ENCODE data around the gene ABHD12. TPM values are rescaled to one million over a fixed set of nuclear protein-coding genes. Genes with fewer than 3 reads are reported as not detected.
"Not testable (repeated sequence)": the region's sequence is repeated elsewhere in the genome, so short reads cannot be mapped to it uniquely, and the experiment has no call there.

The ABHD12 gene
- total RNA-seq, 1 donor from 2014 or later, result 22.6 TPM

GRCh38 chr20:25321991-25322390 lies 68.6 kb downstream of the ABHD12 start:
- DNase-seq, result no peak

GRCh38 chr20:25321262-25321831 lies 69.3 kb downstream of the ABHD12 start:
- DNase-seq, result no peak

- DNase-seq, result no peak
Measured at GRCh38 chr20:25320035-25320800, 70.4 kb downstream of the ABHD12 start.

GRCh38 chr20:25319241-25320034 lies 71.2 kb downstream of the ABHD12 start:
- DNase-seq, result no peak

- DNase-seq, result no peak
Measured at GRCh38 chr20:25318471-25319240, 72.0 kb downstream of the ABHD12 start.

GRCh38 chr20:25317351-25318075 lies 73.1 kb downstream of the ABHD12 start:
- no peak for DNase-seq

- DNase-seq, result no peak
Measured at GRCh38 chr20:25316506-25317190, 74.0 kb downstream of the ABHD12 start.

- no peak for DNase-seq
Measured at GRCh38 chr20:25315418-25316210, 75.0 kb downstream of the ABHD12 start.

- DNase-seq, result no peak
Measured at GRCh38 chr20:25314497-25315417, 75.9 kb downstream of the ABHD12 start.

- no peak for DNase-seq
Measured at GRCh38 chr20:25313593-25313992, 77.0 kb downstream of the ABHD12 start.

- DNase-seq, result not testable (repeated sequence)
Measured at GRCh38 chr20:25312716-25313115, 77.9 kb downstream of the ABHD12 start.

GRCh38 chr20:25310921-25311728 lies 79.5 kb downstream of the ABHD12 start:
- peak; percentile 48 for DNase-seq

GRCh38 chr20:25310268-25310920 lies 80.2 kb downstream of the ABHD12 start:
- DNase-seq, result no peak

- DNase-seq, result no peak
Measured at GRCh38 chr20:25309395-25310267, 81.0 kb downstream of the ABHD12 start.

- no peak for DNase-seq
Measured at GRCh38 chr20:25308671-25309394, 81.8 kb downstream of the ABHD12 start.

- no peak for DNase-seq
Measured at GRCh38 chr20:25308083-25308491, 82.5 kb downstream of the ABHD12 start.

Measured in skin of body (tissue), 2 donors.